ENCODE measurements around the gene OPTC.

Gene OPTC

GRCh38 chr1:203548892-203549291, 54.9 kb downstream of the OPTC start:
- H3K4me3 ChIP-seq (ENCODE audit: low read length), result no peak overlapping the region
- DNase-seq (ENCODE audit: low read depth), result no peak
- TF ChIP-seq CTCF (IDR thresholded peaks at IDR 0.05; ENCODE audit: insufficient read depth, low read depth, low read length, missing control alignments), result no peak

- peak; percentile 75 for DNase-seq (ENCODE audit: low read depth)
- no peak for TF ChIP-seq CTCF (IDR thresholded peaks at IDR 0.05; ENCODE audit: insufficient read depth, low read depth, low read length, missing control alignments)
- H3K4me3 ChIP-seq (ENCODE audit: low read length), result no peak overlapping the region
These were observed 55.4 kb downstream of the OPTC start for GRCh38 chr1:203549309-203549708.

GRCh38 chr1:203550846-203551245, 56.9 kb downstream of the OPTC start:
- no peak for DNase-seq (ENCODE audit: low read depth)
- no peak for TF ChIP-seq CTCF (IDR thresholded peaks at IDR 0.05; ENCODE audit: insufficient read depth, low read depth, low read length, missing control alignments)
- H3K4me3 ChIP-seq (ENCODE audit: low read length), result no peak overlapping the region

GRCh38 chr1:203551550-203551949, 57.6 kb downstream of the OPTC start:
- no peak for TF ChIP-seq CTCF (IDR thresholded peaks at IDR 0.05; ENCODE audit: insufficient read depth, low read depth, low read length, missing control alignments)
- no peak for DNase-seq (ENCODE audit: low read depth)
- no peak overlapping the region for H3K4me3 ChIP-seq (ENCODE audit: low read length)

GRCh38 chr1:203553496-203553895, 59.5 kb downstream of the OPTC start:
- H3K4me3 ChIP-seq (ENCODE audit: low read length), result no peak overlapping the region
- no peak for TF ChIP-seq CTCF (IDR thresholded peaks at IDR 0.05; ENCODE audit: insufficient read depth, low read depth, low read length, missing control alignments)
- no peak for DNase-seq (ENCODE audit: low read depth)

GRCh38 chr1:203554071-203554470, 60.1 kb downstream of the OPTC start:
- no peak for DNase-seq (ENCODE audit: low read depth)
- no peak overlapping the region for H3K4me3 ChIP-seq (ENCODE audit: low read length)
- no peak for TF ChIP-seq CTCF (IDR thresholded peaks at IDR 0.05; ENCODE audit: insufficient read depth, low read depth, low read length, missing control alignments)

- no peak for TF ChIP-seq CTCF (IDR thresholded peaks at IDR 0.05; ENCODE audit: insufficient read depth, low read depth, low read length, missing control alignments)
- no peak for DNase-seq (ENCODE audit: low read depth)
- H3K4me3 ChIP-seq (ENCODE audit: low read length), result no peak overlapping the region
These were observed 61.1 kb downstream of the OPTC start for GRCh38 chr1:203555076-203555475.

Measured in epithelial cell of esophagus (primary cell).